Esophagus (tissue), 2 donors: ENCODE results near the gene DCLK2. TPM values are rescaled to one million over a fixed set of nuclear protein-coding genes. Genes with fewer than 3 reads are reported as not detected.

Experiments used
- H3K27ac ChIP-seq, 2 donors: one replicate each; pipeline ENCODE4 v1.5.1; 2013; ENCODE audit warnings: low read depth in 2 of 2, mild to moderate bottlenecking in 2 of 2, inconsistent platforms in 1 of 2, low read length in 1 of 2, moderate library complexity in 1 of 2
- H3K27me3 ChIP-seq, 2 donors: one replicate each; pipeline ENCODE4 v1.6.1; 2013; ENCODE audit warnings: low read length in 2 of 2, control low read depth in 1 of 2, mild to moderate bottlenecking in 1 of 2; ENCODE audit not compliant: insufficient read depth in 2 of 2, control insufficient read depth in 1 of 2
- H3K36me3 ChIP-seq, 2 donors: one replicate each; pipeline ENCODE4 v1.6.1; 2013; ENCODE audit warnings: low read length in 1 of 2; ENCODE audit not compliant: control insufficient read depth in 2 of 2, insufficient read depth in 2 of 2
- H3K4me1 ChIP-seq, 2 donors: one replicate each; pipeline ENCODE4 v1.6.1; 2013; ENCODE audit warnings: low read length in 1 of 2; ENCODE audit not compliant: control insufficient read depth in 2 of 2, insufficient read depth in 2 of 2
- H3K4me3 ChIP-seq, 2 donors: one replicate each; pipeline ENCODE4 v1.5.1; 2013; ENCODE audit warnings: low read length in 2 of 2, mild to moderate bottlenecking in 2 of 2, low read depth in 1 of 2, moderate library complexity in 1 of 2
- H3K9me3 ChIP-seq, 2 donors: one replicate each; pipeline ENCODE4 v1.6.1; 2013; ENCODE audit warnings: mild to moderate bottlenecking in 2 of 2, low read depth in 1 of 2, low read length in 1 of 2, moderate library complexity in 1 of 2; ENCODE audit not compliant: control insufficient read depth in 2 of 2, insufficient read depth in 1 of 2
- WGBS, 2 donors: extraction: QIAGEN DNeasy Blood & Tissue Kit; methylation state at CpG; one replicate each; pipeline ENCODE4 v1.1.7; 2013; 5-methylcytosine and 5-hydroxymethylcytosine counted together
- polyA plus RNA-seq, 2 donors: library from polyadenylated mRNA; stranded (reverse); fragments of 200-250 nt; gene quantifications; one replicate each; pipeline ENCODE4 v1.2.3, GENCODE V29; 2013
- donor health status: healthy with polysubstance abuse.
- donor health status: Bipolar disorder and iron deficiency.

Gene DCLK2
- polyA plus RNA-seq, 2 donors: 0.74 to 0.75 TPM

DNA sequence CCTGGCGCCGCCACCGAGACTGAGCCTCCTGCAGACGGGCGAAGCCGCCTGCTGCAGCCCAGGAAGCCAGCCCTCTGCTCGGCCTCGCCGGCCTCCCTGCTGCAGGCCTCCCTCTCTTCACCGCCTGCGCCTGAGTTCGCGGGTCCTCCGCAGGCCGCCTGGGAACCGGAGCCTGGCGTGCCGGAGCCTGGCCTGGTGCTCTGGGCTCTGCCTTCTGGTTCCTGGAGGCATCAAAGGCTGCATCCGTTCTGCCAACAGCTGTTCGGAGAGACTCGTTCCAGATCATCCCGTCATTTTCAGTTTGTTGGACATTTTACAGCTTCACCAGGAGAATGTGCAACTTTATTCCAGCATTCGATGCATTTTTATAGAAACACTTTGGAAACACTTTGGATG is 178.0 kb downstream of the DCLK2 start:
- Histone ChIP-seq H3K4me1 (no peaks in the 10 kb centered on the region), H3K4me3 (no peak overlapping the region), H3K27me3 (no peaks in the 10 kb centered on the region), H3K36me3 (no peaks in the 10 kb centered on the region), H3K9me3 (no peaks in the 10 kb centered on the region), H3K27ac (no peak overlapping the region)
- 83 to 94% methylated on average over 21 to 23 of the region's 23 CpGs for WGBS, 2 donors

DNA sequence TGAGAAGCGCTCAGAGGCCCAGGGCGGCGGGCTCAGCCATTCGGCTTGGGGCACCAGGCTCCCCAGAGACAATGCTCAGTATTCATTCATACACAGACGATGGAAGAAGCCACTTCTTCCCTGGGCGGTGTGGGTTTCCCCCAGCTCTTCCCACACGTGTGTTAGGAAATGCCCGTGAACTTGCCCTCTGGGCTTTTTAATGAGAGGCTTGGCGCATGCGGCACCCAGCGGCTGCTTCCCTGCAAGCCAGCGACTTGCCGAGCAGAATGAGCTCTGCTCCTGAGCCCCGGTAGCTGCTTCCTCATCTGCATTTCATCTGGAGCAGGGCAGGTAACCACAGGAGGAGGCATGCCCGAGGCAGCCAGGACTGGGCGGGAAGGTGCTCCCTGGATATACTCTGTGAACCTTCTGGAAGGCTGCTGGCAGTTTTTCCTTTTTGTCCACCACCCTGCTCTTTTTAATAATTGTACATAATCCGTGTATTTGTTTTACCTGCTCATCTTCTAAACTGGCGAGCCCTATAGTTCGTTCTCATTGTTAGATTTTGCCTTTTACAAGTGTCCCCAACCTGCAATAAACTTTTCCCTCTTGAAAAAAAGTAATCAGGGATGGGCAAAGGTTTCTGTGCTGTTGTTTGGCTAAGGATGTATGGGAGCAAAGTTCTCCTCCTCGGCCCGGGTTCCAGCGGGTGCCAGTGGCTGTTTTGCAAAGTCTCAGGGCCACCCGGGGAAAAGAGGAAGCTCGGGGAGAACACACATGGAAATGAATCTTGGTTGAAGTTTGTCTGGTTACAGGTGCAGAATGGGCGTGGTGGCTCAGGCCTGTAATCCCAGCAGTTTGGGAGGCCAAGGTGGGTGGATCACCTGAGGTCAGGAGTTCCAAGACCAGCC is 178.8 kb downstream of the DCLK2 start:
- WGBS, 2 donors: 59 to 62% methylated on average over 25 of the region's 25 CpGs
- Histone ChIP-seq H3K27me3 (no peaks in the 10 kb centered on the region), H3K4me1 (no peaks in the 10 kb centered on the region), H3K9me3 (no peaks in the 10 kb centered on the region), H3K4me3 (no peak overlapping the region), H3K27ac (no peak overlapping the region), H3K36me3 (no peaks in the 10 kb centered on the region)

DNA sequence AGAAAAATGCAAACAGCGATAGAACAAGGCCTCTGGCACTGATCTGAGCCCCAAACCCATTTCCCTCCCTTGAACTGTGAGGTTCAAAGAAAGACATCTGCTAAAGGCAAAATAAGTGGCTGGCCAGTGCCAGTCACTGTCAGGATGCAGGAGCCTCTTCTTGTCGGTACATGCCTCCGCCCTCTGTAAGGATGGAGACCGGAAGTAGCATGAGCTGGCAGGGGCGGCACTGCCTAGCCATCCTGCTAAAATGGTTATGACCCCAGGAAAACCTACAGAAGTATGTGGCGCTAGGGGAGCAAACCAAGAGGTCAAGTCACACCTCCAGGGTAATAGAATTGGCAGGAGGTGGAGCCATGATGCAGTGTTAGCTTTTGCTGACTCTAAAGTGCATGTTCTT is 180.3 kb downstream of the DCLK2 start:
- no peaks in the 10 kb centered on the region for H3K9me3 ChIP-seq
- no peak overlapping the region for H3K27ac ChIP-seq
- no peaks in the 10 kb centered on the region for H3K4me1 ChIP-seq
- H3K27me3 ChIP-seq: no peaks in the 10 kb centered on the region
- no peaks in the 10 kb centered on the region for H3K36me3 ChIP-seq
- no peak overlapping the region for H3K4me3 ChIP-seq
- 75 to 83% methylated on average over 6 of the region's 6 CpGs for WGBS, 2 donors

DNA sequence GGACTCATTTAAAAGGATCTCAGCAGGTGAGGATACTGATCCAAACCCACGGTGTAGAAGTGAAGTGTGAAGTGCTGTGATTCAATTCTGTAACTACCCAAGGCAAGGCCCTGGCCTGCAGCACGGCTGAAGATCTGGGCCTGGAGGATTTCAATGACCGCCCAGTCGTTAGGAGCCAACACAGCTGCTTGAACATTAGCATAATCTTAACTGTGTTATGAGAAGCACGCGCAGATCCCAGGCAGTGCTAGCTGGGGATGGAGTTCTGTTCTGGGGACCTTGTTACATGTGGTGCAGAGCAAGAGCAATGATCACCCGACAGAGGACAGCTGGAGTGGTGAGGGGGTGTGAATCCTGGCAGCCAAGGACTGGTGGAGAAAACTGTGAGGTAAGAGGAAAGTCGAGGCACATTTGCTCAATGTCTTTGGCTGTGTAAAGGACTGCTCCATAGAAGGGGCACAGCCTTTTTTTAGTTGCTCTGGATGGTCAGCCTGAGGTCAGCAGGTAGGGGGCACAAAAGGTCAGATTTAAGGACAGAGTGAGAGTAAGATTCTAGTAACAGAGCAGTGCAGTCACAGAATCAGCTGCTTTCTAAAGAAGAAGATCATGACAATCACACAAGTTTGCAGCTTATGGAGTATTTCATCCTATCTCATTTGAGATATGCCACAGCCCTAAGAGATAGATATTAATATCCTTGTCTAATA is 181.8 kb downstream of the DCLK2 start:
- Histone ChIP-seq H3K4me1 (no peaks in the 10 kb centered on the region), H3K27me3 (no peaks in the 10 kb centered on the region), H3K36me3 (no peaks in the 10 kb centered on the region), H3K27ac (no peak overlapping the region), H3K9me3 (no peaks in the 10 kb centered on the region), H3K4me3 (no peak overlapping the region)
- 74 to 79% methylated on average over 8 of the region's 8 CpGs for WGBS, 2 donors

DNA sequence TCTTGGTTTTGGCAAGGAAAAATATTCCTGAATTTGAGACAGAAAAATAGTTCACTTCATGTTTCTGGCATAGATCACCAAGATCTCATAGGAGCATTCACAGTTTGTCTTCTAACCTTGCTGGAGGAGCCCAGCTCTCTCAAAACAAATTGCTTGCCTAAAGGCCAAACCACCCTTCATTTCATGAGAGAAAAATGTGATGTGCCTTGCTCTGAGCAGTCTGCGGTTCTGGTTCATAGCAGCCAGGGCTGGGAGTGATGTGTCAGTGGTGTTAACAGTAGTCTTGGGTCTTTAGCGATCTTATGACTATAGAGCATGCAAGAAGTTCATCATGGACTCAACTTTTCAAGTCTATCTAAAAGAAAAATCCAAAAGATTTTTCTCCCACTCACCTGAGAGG is 183.3 kb downstream of the DCLK2 start:
- H3K9me3 ChIP-seq: no peaks in the 10 kb centered on the region
- no peak overlapping the region for H3K4me3 ChIP-seq
- H3K27ac ChIP-seq: no peak overlapping the region
- no peaks in the 10 kb centered on the region for H3K4me1 ChIP-seq
- no peaks in the 10 kb centered on the region for H3K36me3 ChIP-seq
- H3K27me3 ChIP-seq: no peaks in the 10 kb centered on the region
- WGBS, 2 donors: 87 to 92% methylated on average over 2 of the region's 2 CpGs

DNA sequence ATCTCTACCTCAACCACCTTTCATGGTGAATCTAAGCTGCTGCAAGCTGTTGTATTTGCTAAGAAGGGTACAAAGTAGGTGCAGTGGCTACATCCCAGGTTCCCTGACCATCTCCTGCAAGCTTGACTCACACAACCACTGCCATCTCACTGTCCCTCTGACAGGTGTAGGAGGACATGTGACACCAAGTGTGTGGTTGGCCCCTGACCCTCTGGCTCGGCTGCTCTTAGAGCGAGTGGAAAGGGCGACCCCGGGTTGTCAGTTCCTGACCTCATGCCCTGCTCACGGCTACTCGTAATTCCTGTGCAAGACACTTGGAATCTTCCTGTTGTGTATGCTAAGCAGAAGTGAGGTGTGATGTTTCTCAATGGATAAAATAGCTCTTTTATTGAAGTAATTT is 184.4 kb downstream of the DCLK2 start:
- 94 to 95% methylated on average over 6 of the region's 6 CpGs for WGBS, 2 donors
- no peaks in the 10 kb centered on the region for H3K9me3 ChIP-seq
- no peaks in the 10 kb centered on the region for H3K27me3 ChIP-seq
- no peaks in the 10 kb centered on the region for H3K4me1 ChIP-seq
- H3K4me3 ChIP-seq: no peak overlapping the region
- no peaks in the 10 kb centered on the region for H3K36me3 ChIP-seq
- no peak overlapping the region for H3K27ac ChIP-seq

DNA sequence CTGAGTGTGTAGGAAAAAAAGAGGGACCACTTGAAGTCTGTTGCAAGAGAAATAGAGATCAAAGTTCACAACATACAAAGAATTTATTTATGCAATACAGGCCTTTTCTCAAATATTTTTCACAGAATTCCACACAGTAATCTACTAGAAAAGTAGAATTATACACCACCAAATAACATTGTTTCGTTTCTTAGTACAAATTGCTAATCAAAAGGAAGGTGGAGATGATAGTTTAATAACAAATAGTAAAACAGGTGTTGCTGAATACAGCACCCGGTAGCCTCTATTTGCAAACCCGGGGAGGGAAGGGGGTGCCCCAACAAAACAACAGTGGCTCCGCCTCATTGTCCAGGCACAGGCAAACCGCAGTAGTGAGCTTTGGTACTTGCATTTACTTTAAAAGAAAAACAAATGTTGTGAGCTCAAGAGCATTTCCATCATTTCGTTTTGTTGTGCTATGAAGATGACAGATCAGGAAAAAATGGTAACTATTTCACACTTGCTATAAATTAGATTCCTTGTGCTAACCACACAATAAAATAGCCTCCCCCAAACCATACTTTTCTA is 186.4 kb downstream of the DCLK2 start:
- WGBS, 2 donors: 78 to 88% methylated on average over 6 of the region's 6 CpGs
- no peaks in the 10 kb centered on the region for H3K9me3 ChIP-seq

DNA sequence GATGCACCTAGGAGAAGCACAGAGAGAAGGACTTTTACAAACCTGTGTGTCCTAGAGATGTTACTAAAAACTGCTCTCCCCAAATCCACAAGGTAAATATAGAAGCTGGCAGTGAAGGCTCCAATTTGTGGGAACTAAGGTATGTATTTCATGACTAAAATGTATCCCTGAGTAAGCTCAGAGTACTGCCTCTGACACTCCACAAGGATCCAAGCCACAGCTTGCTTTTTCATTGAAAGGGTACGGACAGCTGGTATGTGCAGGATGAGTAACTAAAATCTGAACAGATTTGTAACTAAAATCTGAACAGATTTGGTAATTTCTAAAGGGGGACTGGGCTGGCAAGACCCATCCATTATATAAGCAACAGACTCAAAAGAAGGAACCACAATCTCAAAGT is 187.6 kb downstream of the DCLK2 start:
- no peaks in the 10 kb centered on the region for H3K9me3 ChIP-seq
- H3K36me3 ChIP-seq: peaks cover 0 to under 1% of the 10 kb centered on the region in 2 donors
- H3K4me3 ChIP-seq: no peak overlapping the region
- H3K27ac ChIP-seq: no peak overlapping the region
- no peaks in the 10 kb centered on the region for H3K4me1 ChIP-seq
- WGBS, 2 donors: 98 to 100% methylated on average over 1 of the region's 1 CpG
- H3K27me3 ChIP-seq: no peaks in the 10 kb centered on the region

More for the DNA sequence above, 186.4 kb downstream of the DCLK2 start:
- H3K27ac ChIP-seq: no peak overlapping the region
- H3K36me3 ChIP-seq: no peaks in the 10 kb centered on the region
- no peaks in the 10 kb centered on the region for H3K27me3 ChIP-seq
- H3K4me3 ChIP-seq: no peak overlapping the region
- no peaks in the 10 kb centered on the region for H3K4me1 ChIP-seq

DNA sequence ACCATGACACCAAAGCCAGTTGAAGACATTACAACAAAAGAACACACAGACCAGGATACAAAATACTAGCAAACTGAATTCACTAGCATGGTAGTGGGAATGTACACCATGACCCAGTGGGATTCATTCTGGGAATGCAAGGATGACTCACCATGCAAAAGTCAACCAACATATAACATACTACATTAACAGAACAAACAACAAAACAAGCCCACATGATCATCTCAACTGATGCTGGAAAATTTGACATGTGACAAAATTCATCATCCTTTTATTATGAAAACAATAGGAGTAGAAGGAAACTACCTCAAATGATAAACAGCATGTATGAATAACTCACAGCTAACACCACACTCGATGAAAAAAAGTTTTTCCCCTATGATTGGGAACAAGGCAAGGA is 190.2 kb downstream of the DCLK2 start:
- Histone ChIP-seq H3K9me3 (no peaks in the 10 kb centered on the region), H3K27me3 (no peaks in the 10 kb centered on the region), H3K4me1 (no peaks in the 10 kb centered on the region), H3K4me3 (no peak overlapping the region), H3K36me3 (peaks cover 0 to 3% of the 10 kb centered on the region in 2 donors), H3K27ac (no peak overlapping the region)
- WGBS, 2 donors: 94 to 97% methylated on average over 1 of the region's 1 CpG
